MG63 (cell line): ENCODE measurements around the gene KCNJ1. TPM values are rescaled to one million over a fixed set of nuclear protein-coding genes. Genes with fewer than 3 reads are reported as not detected.

ENCODE experiments used
- DNase-seq: peaks from one replicate; pipeline ENCODE4 v3.0.0-alpha.2; 2020
- H3K27me3 ChIP-seq: fragments of 250-450 bp; sonication (Bioruptor Pico); 2 replicates; pipeline ENCODE4 v1.5.1; 2020; ENCODE audit warnings: mild to moderate bottlenecking, moderate library complexity
- H3K36me3 ChIP-seq: fragments of 250-450 bp; sonication (Bioruptor Pico); 2 replicates; pipeline ENCODE4 v1.5.1; 2020; ENCODE audit warnings: mild to moderate bottlenecking, moderate library complexity
- H3K4me3 ChIP-seq: fragments of 250-450 bp; sonication (Bioruptor Pico); 2 replicates; pipeline ENCODE4 v1.5.1; 2020; ENCODE audit warnings: mild to moderate bottlenecking, moderate library complexity
- H3K9me3 ChIP-seq: fragments of 250-450 bp; sonication (Bioruptor Pico); 2 replicates; pipeline ENCODE4 v1.5.1; 2020; ENCODE audit warnings: mild to moderate bottlenecking, moderate library complexity
- total RNA-seq: library from RNA; depleted of rRNA; stranded (reverse); fragments of >200 nt; shearing (Covaris generic); gene quantifications from 2 replicates; pipeline ENCODE4 v1.2.3, GENCODE V29; 2014; ENCODE audit warnings: low replicate concordance; rRNA removed

Gene KCNJ1
- total RNA-seq, result not detected in 2 replicates

GRCh38 chr11:128867277-128867676 lies at the start of gene KCNJ1:
TSS of gene KCNJ1 (minus strand) at chr11:128867296. CDS start at chr11:128840243, 27,053 bp downstream.
- H3K4me3 ChIP-seq, result no peak within 1 kb of the TSS
- H3K36me3 ChIP-seq, result no peaks in the 10 kb centered on the region
- no peaks in the 10 kb centered on the region for H3K27me3 ChIP-seq
- no peak for DNase-seq
- no peaks in the 10 kb centered on the region for H3K9me3 ChIP-seq

- H3K27me3 ChIP-seq, result no peaks in the 10 kb centered on the region
- no peak for DNase-seq
- H3K4me3 ChIP-seq, result no peak overlapping the region
- no peaks in the 10 kb centered on the region for H3K36me3 ChIP-seq
- H3K9me3 ChIP-seq, result no peaks in the 10 kb centered on the region
These were observed 49.6 kb upstream of the KCNJ1 start for GRCh38 chr11:128916681-128917080.

GRCh38 chr11:128916037-128916572 lies 49.0 kb upstream of the KCNJ1 start:
- H3K27me3 ChIP-seq, result no peaks in the 10 kb centered on the region
- no peak overlapping the region for H3K4me3 ChIP-seq
- no peaks in the 10 kb centered on the region for H3K36me3 ChIP-seq
- no peak for DNase-seq
- no peaks in the 10 kb centered on the region for H3K9me3 ChIP-seq

- DNase-seq, result no peak
- H3K9me3 ChIP-seq, result no peaks in the 10 kb centered on the region
- H3K27me3 ChIP-seq, result no peaks in the 10 kb centered on the region
- no peaks in the 10 kb centered on the region for H3K36me3 ChIP-seq
- H3K4me3 ChIP-seq, result no peak overlapping the region
These were observed 48.0 kb upstream of the KCNJ1 start for GRCh38 chr11:128915149-128915521.

- H3K4me3 ChIP-seq, result no peak overlapping the region
- no peaks in the 10 kb centered on the region for H3K27me3 ChIP-seq
- no peaks in the 10 kb centered on the region for H3K36me3 ChIP-seq
- no peak for DNase-seq
- H3K9me3 ChIP-seq, result no peaks in the 10 kb centered on the region
These were observed 47.4 kb upstream of the KCNJ1 start for GRCh38 chr11:128914216-128915148.

- no peak for DNase-seq
- Histone ChIP-seq H3K27me3 (no peaks in the 10 kb centered on the region), H3K9me3 (no peaks in the 10 kb centered on the region), H3K36me3 (no peaks in the 10 kb centered on the region), H3K4me3 (no peak overlapping the region)
These were observed 46.7 kb upstream of the KCNJ1 start for GRCh38 chr11:128913806-128914205.

GRCh38 chr11:128911701-128912100 lies 44.6 kb upstream of the KCNJ1 start:
- Histone ChIP-seq H3K4me3 (no peak overlapping the region), H3K36me3 (no peaks in the 10 kb centered on the region), H3K9me3 (no peaks in the 10 kb centered on the region), H3K27me3 (no peaks in the 10 kb centered on the region)
- no peak for DNase-seq

GRCh38 chr11:128911239-128911638 lies 44.1 kb upstream of the KCNJ1 start:
- Histone ChIP-seq H3K9me3 (no peaks in the 10 kb centered on the region), H3K27me3 (no peaks in the 10 kb centered on the region), H3K36me3 (no peaks in the 10 kb centered on the region), H3K4me3 (no peak overlapping the region)
- no peak for DNase-seq

- no peak for DNase-seq
These were observed 43.5 kb upstream of the KCNJ1 start for GRCh38 chr11:128910576-128910975.

GRCh38 chr11:128909438-128910125 lies 42.5 kb upstream of the KCNJ1 start:
- H3K9me3 ChIP-seq, result no peaks in the 10 kb centered on the region
- no peak overlapping the region for H3K4me3 ChIP-seq
- no peaks in the 10 kb centered on the region for H3K36me3 ChIP-seq
- no peaks in the 10 kb centered on the region for H3K27me3 ChIP-seq
- DNase-seq, result no peak

More at GRCh38 chr11:128910576-128910975, 43.5 kb upstream of the KCNJ1 start:
- H3K27me3 ChIP-seq, result no peaks in the 10 kb centered on the region
- H3K9me3 ChIP-seq, result no peaks in the 10 kb centered on the region
- no peak overlapping the region for H3K4me3 ChIP-seq
- H3K36me3 ChIP-seq, result no peaks in the 10 kb centered on the region

GRCh38 chr11:128908391-128909246 lies 41.5 kb upstream of the KCNJ1 start:
- H3K9me3 ChIP-seq, result no peaks in the 10 kb centered on the region
- H3K4me3 ChIP-seq, result no peak overlapping the region
- DNase-seq, result peak; percentile 74

GRCh38 chr11:128907585-128907984 lies 40.5 kb upstream of the KCNJ1 start:
- no peak overlapping the region for H3K4me3 ChIP-seq
- no peaks in the 10 kb centered on the region for H3K27me3 ChIP-seq
- H3K36me3 ChIP-seq, result no peaks in the 10 kb centered on the region
- H3K9me3 ChIP-seq, result no peaks in the 10 kb centered on the region
- no peak for DNase-seq

More at GRCh38 chr11:128908391-128909246, 41.5 kb upstream of the KCNJ1 start:
- no peaks in the 10 kb centered on the region for H3K27me3 ChIP-seq
- H3K36me3 ChIP-seq, result no peaks in the 10 kb centered on the region

- no peak overlapping the region for H3K4me3 ChIP-seq
- H3K36me3 ChIP-seq, result no peaks in the 10 kb centered on the region
- H3K27me3 ChIP-seq, result no peaks in the 10 kb centered on the region
- no peak for DNase-seq
- H3K9me3 ChIP-seq, result no peaks in the 10 kb centered on the region
These were observed 39.3 kb upstream of the KCNJ1 start for GRCh38 chr11:128906185-128907050.

GRCh38 chr11:128905345-128906184 lies 38.5 kb upstream of the KCNJ1 start:
- peak; percentile 36 for DNase-seq
- Histone ChIP-seq H3K27me3 (no peaks in the 10 kb centered on the region), H3K36me3 (no peaks in the 10 kb centered on the region), H3K4me3 (peak overlapping the region; percentile 40), H3K9me3 (no peaks in the 10 kb centered on the region)
